HG03066 (cell line): ENCODE measurements around the gene SULT1B1.

Source experiments
- ATAC-seq: cut with Tn5 transposase; IDR thresholded peaks from one replicate; pipeline ENCODE4 v1.9.1; 2021; ENCODE audit warnings: low read depth; ENCODE audit not compliant: unreplicated experiment

SULT1B1 gene

DNA sequence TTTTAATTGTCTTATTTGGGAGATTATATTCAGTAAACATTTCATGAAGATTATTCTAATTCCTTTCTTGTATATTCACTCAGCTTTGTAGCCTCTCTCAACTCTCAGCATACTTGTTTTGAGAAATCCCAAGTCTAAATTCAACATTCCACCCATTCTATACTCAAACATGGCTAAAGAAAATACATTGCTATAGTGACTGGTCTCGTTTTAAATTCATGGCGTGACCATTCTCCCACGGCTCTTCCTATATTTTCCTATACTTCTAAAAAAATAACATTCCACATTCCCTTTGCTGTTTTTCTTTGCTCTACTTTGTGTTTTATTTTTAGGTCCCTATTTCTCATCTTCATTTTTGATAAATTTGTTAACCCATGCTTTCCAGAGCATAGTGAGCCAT is 58.2 kb downstream of the SULT1B1 start:
- ATAC-seq = no peak

DNA sequence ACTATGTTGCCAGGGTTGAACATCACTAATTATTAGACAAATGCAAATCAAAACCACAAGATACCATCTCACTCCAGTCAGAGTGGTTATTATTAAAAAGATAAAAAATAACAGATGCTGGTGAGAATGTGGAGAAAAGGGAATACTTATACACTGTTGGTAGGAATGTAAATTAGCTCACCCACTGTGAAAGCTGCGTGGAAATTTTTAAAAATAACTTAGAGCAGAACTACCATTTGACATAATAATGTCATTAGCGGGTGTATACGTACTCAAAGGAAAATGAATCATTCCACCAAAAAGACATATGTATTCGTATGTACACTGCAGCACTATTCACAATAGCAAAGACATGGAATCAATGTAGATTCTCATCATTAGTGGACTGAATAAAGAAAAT is 58.7 kb downstream of the SULT1B1 start:
- no peak for ATAC-seq

DNA sequence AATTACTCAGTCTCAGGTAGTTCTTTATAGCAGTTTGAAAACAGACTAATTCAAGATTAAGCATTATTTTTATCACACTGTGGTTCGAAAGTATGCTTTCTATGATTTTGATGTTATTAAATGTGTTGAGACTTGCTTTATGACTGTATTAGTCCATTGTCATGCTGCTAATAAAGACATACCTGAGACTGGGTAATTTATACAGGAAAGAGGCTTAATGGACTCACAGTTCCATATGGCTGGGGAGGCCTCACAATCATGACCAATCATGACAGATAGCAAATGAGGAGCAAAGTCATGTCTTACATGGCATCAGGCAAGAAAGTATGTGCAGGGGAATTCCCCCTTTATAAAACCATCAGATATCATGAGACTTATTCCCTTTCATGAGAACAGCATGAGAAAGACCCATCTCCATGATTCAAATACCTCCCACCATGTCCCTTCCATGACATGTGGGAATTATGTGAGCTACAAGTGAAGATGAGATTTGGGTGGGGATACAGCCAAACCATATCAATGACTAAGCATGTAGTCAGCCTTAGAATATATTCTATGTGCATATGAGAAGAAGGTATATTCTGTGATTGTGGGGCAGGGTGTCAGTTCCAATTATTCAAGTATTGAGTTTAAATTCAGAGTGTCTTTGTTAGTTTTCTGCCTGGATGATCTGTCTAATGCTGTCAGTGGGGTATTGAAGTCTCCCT is 62.7 kb downstream of the SULT1B1 start:
- no peak for ATAC-seq

DNA sequence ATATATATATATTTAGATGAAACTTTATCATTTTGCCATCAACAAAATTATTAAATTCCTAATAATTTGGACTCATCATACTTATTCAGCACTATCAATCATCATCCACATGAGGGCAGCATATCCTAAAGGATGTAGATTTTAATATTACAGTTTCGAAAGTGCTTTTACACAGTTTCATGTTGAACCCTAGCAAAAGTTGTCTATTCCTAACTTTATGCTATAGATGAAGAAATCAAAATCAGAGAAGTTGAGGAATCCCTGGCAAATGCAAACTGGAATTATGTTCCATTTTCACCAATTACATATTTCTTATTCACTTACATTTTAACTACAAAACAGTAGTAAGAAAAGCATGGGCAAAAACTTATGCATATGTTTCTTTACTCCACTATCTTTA is 70.8 kb downstream of the SULT1B1 start:
- ATAC-seq = no peak

DNA sequence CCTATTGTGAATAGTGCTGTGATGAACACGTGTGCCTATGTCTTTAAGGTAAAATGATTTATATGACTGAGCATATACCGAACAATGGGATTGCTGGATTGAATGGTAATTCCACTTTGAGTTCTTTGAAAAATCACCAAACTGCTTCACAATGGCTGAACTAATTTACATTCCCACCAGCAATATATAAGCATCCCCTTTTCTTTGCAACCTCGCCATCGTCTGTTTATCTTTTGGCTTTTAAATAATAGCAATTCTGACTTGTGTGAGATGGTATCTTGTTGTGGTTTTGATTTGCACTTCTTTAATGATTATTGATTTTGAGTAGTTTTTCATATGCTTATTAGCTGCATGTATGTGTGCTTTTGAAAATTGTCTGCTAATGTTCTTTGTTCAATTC is 75.6 kb downstream of the SULT1B1 start:
- no peak for ATAC-seq
